NCI-H345 (cell line): Measurements from ENCODE around the gene ATXN7L1.
A peak's percentile ranks its signal among the peaks of the same experiment; 100 is the strongest.
"Not testable (repeated sequence)": the region's sequence is repeated elsewhere in the genome, so short reads cannot be mapped to it uniquely, and the experiment has no call there.

Experiments used
- DNase-seq: peaks from one replicate; lab custom pipeline; 2025; lab: John Stamatoyannopoulos, UW

The ATXN7L1 gene

DNA sequence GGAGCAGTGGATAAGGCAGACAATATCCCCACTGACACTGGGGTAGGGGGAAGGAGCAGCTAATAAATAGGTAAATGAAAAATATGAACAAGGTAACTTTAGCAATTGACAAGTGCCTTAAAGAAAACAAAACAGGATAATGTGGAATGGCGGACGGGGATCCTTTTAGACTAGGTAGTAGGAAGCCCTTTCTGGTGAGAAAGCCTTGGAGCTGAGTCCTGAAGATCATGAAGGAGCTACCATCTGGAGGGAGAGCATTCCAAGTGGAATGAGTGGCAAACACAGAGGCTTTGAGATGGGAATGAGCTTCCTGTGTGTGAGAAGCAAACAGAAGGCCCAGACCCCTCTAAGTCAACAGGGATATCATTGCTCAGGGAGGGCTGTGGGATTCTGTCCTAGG, 16.0 kb upstream of the ATXN7L1 start:
- no peak for DNase-seq

DNA sequence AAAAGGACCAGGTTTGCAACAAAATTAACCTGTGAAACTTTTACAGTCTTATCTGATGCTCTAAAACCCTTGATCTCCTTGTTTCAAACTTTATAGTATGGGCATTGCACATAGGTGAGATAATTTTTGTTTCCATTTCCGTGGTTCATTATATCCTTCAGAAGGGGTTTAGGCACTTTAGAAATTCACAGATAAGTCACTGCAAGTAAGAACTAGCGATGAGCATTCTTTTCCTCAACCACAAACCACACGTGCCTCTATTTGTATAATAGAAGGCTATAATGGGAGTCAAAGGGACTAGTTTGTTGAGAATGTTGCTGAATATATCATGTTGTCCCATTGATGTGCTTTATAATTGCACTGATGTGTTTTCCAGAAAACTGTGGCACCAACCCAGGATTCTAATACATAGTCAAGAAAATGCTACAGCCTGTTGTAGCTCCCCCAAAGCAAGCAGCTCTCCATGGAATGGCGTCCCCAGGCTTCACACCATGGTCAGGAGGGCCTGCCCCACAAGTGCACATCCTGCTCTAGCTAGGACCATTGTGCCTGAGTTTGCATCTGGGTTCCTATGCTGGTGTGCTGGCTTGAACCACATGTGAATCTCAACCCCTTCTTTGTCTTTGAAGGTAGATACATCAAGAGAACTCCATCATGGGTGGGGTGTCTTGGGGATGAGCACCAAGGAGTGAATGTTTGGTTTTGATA, 14.0 kb upstream of the ATXN7L1 start:
- no peak for DNase-seq

DNA sequence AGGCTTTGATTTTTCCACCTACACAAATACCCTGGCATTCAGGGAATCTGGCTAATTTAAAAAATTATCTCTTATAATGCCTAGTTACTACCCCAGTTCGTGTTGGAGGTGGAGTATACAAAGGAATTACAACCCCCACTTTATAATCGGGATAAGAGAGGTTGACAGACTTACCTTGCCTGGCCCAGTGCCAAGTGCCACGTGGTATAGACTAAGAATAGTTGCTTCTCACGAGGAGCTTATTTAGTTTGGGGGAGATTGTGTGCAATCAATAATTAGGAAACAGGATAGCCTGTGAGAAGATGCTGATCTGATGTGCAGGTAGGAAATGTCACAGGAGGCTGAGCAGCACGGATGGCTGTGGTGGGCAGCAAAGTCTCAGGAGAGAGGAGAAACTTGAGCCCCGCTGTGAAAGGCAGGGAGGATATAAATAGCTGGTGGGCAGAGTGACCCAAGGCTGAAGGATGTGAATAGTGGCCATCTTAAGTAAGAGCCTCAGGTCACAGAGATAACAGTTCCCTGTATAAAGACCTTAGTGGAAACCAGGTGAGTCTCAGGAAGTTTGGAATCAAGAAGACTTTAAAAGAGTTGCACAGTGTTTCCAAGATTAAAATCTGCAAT, 11.3 kb upstream of the ATXN7L1 start:
- peak; percentile 46 for DNase-seq

DNA sequence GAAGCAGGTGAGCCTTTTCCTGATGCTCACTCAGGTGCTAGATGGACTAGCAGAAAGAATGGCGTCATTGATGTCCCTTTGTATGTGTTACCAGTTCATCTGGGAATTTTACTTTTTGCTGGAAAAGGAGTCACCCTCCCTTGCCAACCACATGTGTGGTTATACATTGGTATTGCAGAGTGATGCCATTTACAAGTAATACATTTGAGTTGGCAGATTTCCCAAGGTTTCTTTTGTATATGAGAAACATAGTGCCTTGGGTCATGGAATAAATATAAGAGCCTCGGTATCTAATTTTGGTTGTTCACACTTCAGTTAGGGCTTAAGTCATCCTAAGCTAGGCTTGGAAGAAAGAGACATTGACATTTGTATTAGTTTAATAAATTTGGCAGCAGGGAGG, 10.4 kb upstream of the ATXN7L1 start:
- DNase-seq, result peak; percentile 66

DNA sequence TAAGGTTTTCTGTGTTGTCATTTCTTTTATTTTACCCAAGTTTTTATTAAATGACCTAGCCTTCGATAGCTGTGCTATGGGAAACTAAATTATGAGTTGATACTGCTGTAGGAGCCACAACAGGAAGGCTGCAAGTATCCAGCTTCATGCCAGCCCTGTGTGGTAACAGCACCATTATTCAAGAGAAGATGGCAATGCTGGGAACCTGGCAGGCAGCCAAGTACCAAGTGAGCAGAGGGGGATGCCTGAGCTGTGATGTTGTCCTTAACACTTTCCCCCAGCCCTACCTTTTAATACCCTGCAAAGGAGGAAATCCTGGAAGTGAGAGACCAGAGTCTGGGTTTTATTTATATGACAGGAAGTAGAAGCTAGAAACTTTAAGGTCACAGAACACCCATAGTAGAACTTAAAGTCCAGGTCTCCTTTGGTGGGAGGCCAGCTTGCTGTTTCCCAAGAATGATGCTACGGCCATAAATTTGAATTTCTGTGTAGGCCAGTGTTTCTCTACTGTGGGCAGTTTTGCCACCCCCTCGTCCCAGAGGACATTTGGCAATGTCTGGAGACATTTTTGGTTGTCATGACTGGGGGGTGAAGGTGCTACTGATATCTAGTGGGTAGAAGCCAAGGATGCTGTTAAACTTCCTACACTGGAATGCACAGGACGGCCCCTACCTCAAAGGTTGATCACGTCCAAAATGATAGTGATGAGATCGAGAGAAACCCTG, 9.2 kb upstream of the ATXN7L1 start:
- peak; percentile 72 for DNase-seq

DNA sequence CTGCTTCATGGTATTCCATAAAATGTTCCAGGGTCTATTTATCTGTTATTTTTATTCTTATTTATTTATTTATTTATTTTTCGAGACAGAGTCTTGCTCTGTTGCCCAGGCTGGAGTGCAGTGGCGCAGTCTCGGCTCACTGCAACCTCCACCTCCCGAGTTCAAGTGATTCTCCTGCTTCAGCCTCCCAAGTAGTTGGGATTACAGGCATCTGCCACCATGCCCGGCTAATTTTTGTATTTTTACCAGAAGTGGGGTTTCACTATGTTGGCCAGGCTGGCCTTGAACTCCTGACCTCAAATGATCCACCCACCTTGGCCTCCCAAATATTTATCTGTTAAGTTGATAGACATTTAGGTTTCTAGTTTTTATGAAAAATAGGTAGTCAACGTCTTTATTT, 6.8 kb upstream of the ATXN7L1 start:
- not testable (repeated sequence) for DNase-seq

DNA sequence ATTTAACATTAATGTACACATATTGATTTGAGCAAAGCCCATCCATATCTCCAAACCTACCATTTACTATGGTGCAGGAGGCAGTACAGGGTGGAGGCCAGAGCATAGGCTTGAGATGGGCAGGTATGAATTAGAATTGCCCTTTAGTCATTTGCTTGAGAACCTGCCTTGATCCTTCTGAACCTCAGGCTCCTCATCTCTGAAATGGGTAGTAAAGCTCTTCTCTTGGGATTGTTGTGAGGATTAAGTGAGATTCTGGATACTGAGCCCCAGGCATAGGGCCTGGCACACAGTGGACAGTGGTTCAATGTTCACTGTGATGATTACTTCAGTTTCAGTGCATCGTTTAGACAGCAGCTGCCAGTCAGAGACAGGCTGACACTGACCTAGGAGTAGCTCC, 5.0 kb upstream of the ATXN7L1 start:
- no peak for DNase-seq

DNA sequence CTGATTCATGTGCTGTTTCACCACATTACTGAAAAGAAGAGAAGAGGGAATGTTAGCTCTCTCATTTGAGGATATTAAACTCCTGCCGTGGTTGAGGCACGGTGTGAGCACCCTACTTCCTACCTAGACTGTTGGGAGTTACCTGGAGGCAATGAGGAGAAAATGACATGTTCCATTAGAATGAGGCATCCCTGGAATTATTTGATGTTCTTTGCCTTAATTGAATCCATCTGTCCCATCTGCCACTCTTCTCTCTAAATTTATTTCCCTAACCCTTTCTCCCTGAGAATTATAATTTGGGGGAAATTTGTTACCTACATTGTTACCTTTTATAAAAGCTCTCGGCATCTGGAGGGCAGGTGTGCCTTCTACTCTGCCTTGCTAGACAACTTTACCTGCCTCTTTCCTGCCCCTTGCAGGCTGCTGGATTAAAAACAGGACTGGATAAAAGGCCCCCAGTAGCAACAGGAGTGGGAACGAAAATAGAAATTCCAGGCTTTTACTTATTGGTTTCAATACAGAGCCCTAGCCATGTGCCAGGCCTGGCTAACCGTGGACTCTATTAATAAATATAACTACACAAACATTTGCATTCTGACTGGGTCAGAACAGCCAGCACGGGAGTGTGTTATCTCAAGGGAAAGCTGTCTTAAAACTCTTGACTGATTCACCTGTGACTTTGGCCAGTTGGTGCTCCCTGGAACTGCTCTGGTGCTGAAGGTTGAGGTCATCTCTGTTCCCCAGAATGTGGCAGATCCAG, 4.4 kb upstream of the ATXN7L1 start:
- no peak for DNase-seq

DNA sequence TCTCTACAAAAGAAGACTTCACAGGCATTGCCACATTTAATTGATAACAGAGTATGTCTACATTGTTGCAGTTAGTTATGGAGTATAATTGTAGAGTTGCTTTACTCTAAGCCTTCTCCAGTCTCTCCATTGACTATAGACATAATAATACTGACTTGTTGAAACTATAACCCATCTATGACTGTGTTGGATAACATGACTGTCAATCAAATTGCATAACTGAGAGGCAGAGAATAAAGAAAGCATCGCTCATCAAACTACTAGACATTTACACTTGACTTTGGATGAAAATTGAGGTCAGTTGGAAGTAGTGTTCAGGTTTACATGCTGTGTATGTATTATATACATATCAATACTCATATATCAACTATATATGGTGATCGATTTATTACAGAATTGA, 3.4 kb upstream of the ATXN7L1 start:
- DNase-seq, result no peak

DNA sequence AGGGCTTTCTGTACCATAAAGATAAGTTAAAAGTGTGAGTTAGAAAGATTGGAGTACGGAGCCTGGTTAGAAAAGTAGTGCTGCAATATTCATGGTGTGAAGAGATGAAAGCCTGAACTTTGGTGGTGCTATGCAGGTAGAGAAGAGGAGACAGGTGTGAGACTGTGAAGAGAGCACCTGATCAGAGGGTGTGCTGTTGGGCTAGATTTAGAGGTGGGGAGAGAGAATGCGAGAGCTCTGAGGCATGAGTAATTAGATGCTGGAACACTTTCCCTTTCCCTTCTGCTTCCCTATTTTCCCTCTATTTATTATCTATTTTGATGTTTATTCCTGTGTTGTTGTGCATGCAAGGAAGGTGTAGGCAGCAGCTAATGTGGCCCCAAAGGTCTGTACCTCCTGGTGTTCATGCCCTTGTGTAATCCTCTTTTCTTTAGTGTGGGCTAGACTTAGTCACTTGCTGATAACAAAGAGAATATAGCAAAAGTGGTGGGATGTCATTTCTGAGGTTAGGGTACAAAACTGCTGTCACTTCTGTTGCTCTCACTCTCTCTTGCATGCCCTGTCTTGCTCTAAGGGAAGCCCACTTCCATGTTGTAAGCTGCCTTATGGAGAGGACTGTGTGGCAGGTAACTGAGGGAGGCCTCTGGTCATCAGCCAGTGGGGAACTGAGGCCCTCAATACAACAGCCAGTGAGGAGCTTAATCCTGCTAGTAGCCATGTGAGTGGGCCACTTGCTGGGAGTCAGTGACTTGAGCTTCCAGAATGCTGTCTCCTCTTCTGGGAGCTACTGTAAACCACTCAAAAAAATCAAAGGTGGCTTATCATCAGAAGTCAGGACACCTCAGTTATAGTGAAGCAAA, 2.6 kb upstream of the ATXN7L1 start:
- no peak for DNase-seq

DNA sequence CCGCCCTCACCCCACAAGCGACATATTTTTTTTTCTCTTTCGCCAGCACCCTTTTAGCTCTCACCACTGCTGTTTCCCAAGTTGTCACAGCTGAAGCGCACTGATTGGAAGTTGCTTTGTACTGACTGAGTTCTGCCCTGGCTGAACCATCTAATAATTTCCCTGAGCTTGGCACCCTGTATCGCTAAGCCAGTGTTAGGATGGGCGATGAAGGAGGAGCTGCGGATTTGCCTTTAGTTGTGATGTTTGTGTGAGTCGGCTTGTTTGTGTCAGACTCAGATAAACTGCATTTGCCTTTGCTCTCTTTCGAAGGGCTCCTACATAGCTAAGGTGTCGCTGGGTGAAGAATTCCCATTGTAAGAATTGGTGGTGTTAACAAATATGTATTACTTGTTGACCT, 1.3 kb upstream of the ATXN7L1 start:
- DNase-seq, result no peak

DNA sequence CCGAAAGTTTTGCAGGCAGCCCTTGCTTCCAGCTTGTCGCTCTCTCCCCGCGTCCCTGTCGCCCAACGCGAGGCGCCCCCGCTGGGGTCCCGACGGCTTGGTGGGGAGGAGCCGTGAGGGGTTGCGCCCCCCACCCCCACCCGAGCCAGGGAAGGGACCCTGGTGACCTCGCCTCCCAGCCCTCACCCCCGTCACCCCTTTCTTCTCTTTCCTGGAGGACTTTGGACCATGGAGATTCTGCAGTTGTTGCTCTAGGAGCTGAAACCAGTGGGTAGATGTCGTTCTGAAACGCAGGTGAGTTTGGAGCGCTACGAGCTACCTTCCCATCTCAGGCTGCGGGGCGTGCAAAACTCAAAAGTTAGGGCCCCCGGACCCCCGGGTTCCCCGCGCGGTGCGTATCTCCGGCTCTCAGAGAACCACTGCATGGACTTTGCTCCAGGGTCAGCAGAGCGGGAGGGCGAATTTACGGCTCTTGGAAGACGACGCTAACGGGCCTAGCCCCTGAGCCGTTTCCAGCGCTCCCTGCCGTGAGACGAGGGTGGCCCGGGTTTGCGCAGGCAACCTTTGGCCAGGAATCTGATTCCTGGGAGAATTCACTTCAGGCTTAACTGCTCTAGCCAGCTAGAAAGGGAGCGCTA, 684 bp upstream of the ATXN7L1 start:
- DNase-seq, result peak; percentile 53

DNA sequence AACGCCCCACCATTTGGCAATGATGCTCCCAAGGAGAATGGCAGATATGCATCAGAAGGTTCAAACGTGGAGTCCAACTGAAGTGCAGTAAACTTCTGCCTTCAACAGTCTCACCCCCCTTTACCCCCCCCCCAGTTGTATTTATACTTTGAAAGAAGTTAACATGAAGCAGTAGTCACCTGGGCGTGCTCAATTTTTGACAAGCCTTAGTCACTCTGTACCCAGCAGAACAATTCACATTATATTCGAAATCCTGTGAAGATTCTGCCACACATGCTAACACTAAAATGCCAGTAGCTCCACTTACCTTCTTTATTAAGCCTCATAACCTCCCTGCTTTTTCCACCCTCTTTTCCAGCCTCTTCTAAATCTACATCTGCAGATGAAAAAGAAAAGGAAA, 894 bp downstream of the ATXN7L1 start:
- no peak for DNase-seq

DNA sequence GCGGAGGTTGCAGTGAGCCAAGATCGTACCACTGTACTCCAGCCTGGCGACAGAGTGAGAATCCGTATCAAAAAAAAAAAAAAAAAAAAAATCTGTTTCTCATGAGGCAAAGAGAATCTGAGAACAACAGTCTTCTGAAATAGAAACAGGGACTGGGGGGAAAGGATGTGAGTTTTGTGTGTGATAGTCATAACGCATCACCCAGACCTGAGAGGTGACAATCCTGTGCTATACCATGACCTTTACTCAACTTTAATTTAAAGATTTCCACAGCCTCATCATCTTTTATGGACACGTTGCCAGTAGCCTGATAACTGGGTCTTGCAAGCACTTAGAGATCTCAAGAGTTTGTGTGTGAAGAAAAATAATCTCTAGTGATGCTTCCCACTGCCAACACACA, 2.3 kb downstream of the ATXN7L1 start:
- no peak for DNase-seq

DNA sequence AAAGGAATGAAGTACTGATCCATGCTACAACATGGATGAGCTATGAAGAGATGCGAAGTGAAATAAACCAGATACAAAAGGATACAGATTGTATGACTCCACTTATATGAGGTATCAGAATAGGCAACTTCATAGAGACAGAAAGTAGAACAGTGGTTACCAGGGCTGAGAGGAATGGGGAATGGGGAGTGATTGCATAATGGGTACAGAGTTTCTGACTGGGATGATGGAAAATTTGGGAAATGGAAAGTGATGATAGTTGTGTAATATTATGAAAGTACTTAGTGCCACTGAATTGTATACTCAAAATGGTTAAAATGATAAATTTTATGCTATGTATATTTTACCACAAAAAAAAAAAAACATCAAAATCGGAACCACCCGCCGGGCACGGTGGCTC, 3.9 kb downstream of the ATXN7L1 start:
- no peak for DNase-seq

DNA sequence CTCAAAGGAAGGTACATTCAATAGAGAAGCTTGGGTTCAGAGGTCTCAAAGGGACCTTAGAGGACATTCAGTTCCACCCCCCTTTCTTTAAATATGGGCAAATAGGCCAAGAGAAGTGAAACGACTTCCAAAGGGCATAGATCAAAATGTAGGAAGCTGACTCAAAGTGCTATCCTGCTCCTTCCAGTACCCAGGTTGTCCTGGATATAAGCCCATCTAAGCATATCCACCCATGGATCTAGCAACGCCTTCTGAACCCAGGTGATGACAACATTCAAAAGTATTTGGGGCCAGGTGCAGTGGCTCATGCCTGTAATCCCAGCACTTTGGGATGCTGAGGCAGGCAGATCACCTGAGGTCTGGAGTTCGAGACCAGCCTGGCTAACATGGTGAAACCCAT, 5.3 kb downstream of the ATXN7L1 start:
- no peak for DNase-seq

DNA sequence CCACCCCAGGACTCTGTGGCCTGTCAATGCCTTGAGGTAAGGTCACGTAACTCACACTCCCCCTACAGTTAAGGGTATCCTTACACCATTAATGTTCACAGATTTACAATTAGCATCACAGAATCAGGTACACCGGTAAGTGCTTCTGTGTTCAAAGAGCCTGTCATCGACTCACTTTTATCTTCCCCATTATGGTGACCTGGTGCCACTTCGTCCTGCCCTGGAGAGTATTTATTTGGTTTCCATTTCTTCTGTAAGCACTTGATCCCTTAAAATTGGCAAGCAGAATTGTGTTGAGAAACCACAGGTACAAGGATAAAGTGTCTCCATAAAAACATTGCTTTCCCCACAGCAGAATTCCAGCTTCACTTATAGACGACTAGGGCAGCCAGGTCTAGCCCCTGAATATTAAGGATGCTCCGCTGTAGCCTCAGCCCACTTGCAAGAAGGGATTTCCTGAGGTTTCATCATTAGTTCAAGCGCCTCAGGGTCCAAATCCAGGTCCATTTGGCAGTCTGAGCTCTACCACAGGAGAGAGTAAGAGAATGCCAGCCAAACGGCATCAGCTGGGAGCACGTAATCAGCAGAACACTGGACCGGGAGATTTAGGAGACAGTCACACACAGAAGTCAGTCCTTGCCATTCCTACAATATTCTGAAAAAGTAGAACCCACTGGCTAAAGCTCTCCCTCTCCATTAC, 10.1 kb downstream of the ATXN7L1 start:
- no peak for DNase-seq

DNA sequence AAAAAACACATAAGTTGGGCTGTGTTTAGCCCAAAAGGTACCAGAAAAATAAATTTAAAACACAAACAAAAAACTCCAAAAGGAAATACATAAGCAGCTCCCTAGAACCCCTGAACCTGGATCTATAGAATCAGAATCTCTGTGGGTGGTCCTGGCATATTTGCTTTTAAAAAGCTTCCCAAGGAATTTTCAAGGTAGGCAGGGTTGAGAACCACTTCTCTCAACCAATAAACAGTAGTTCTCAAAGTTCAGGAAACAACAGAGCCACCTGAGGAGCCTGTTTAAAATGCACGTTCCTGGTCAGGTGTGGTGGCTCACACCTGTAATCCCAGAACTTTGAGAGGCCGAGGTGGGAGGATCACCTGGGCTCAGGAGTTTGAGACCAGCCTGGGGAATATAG, 12.5 kb downstream of the ATXN7L1 start:
- no peak for DNase-seq

DNA sequence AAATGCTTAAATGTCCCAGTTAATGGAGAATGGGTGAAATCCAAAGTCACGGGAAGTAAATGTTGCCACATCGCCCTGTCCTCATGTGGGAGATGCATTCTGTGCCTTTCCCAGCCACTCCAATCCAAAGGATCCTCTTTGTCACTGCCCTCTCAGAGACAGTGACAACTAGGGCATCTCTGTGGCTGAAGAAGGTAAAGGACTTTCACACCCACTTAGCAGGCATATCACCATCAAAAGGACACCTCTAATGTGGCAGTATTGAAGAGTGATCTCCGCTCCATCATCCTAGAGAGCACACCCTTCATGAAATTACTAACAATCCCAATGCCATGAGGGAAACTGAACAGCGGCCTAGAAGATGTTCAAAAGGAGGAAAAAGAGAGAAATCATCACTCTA, 13.6 kb downstream of the ATXN7L1 start:
- no peak for DNase-seq

DNA sequence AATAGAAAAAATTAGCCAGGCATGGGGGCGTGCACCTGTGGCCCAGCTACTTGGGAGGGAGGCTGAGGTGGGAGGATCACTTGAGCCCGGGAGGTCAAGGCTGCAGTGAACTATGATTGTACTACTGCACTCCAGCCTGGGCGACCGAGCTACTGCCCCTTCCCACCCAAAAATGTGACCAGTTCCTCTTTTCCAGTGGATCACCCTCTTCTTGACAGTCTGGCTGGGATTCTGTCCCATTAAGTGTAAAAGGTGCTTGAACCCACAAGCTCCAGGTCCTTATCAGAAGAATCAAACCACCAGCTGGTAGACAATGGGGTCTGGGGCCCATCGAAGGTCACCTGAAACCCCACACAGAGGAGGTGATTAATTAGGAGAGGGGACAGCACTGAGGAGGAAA, 14.1 kb downstream of the ATXN7L1 start:
- DNase-seq, result no peak

DNA sequence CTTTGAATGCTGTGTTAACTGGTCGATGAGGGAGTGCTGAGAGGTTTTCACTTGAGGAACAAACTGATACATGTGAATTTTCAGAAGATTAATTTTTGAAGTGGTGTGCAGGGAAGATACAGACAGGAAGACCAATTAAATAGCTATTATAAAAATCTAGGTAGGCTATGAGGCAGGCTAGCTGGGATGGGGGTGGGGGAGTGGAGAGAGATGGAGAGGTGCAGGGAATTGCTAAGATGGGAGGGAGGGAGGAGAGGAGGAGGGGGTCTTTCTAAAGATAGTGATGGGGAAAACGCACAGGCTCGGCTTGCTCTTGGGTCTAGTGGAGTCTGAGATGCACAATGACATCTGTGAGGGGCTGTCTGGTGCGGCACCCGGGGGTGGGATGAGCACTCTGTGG, 15.2 kb downstream of the ATXN7L1 start:
- DNase-seq, result no peak
